Liver (tissue), 3 donors: Measurements from ENCODE around the gene LYSMD2.

Experiments used
- CTCF ChIP-seq: fragments of 150-350 bp; IDR thresholded peaks from 2 replicates; pipeline ENCODE4 v1.5.1; 2017; ENCODE audit warnings: improper control_type of control experiment, low read depth, low read length; ENCODE audit not compliant: missing input control
- JUND ChIP-seq, 2 donors: IDR thresholded peaks; 2 replicates each; pipeline ENCODE4 v1.6.1; 2016; ENCODE audit warnings: antibody characterized with exemption in 2 of 2
- RAD21 ChIP-seq, 2 donors: IDR thresholded peaks; 2 replicates each; pipeline ENCODE4 v1.6.1; 2016; ENCODE audit warnings: antibody characterized with exemption in 2 of 2, mild to moderate bottlenecking in 2 of 2
- TAF1 ChIP-seq: conservative IDR thresholded peaks from 2 replicates; pipeline ENCODE4 v1.6.1; 2016; ENCODE audit warnings: antibody characterized with exemption, mild to moderate bottlenecking
- TF ChIP-seq, protein P1 (sequence below): IDR thresholded peaks from 2 replicates; pipeline ENCODE4 v1.6.1; 2016; ENCODE audit warnings: antibody characterized with exemption
- donor health status: healthy.
- donor health status: healthy.

- TF ChIP-seq CTCF (no peak), JUND (IDR thresholded peaks at IDR 0.05) (no peak), RAD21 (IDR thresholded peaks at IDR 0.05) (no peak), TAF1 (no peak)
- TF ChIP-seq, protein P1, sequence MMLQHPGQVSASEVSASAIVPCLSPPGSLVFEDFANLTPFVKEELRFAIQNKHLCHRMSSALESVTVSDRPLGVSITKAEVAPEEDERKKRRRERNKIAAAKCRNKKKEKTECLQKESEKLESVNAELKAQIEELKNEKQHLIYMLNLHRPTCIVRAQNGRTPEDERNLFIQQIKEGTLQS = no peak
These were observed 12.8 kb downstream of the LYSMD2 start for GRCh38 chr15:51724673-51725072.
